IgD-negative memory B cell (primary cell): ENCODE measurements around the gene PDIA6. TPM values are rescaled to one million over a fixed set of nuclear protein-coding genes. Genes with fewer than 3 reads are reported as not detected.
"Not testable (repeated sequence)": the region's sequence is repeated elsewhere in the genome, so short reads cannot be mapped to it uniquely, and the experiment has no call there.

Experiments used
- H3K27ac Mint-ChIP-seq, 3 donors: one replicate each; pipeline ENCODE4 v1.8.0; 2020 to 2022; ENCODE audit warnings: mild to moderate bottlenecking in 3 of 3, mixed read lengths in 3 of 3, moderate library complexity in 1 of 3
- H3K27me3 Mint-ChIP-seq: one replicate; pipeline ENCODE4 v1.8.0; 2021; ENCODE audit warnings: mixed read lengths
- H3K36me3 Mint-ChIP-seq: one replicate; pipeline ENCODE4 v1.8.0; 2020; ENCODE audit warnings: mild to moderate bottlenecking, mixed read lengths
- H3K4me1 Mint-ChIP-seq, 3 donors: one replicate each; pipeline ENCODE4 v1.8.0; 2020 to 2022; ENCODE audit warnings: mixed read lengths in 3 of 3, mild to moderate bottlenecking in 1 of 3
- H3K4me3 Mint-ChIP-seq, 4 donors: one replicate each; pipeline ENCODE4 v1.8.0; 2020 to 2022; ENCODE audit warnings: mild to moderate bottlenecking in 4 of 4, mixed read lengths in 4 of 4, moderate library complexity in 3 of 4
- H3K9me3 Mint-ChIP-seq, 3 donors: one replicate each; pipeline ENCODE4 v1.8.0; 2020 to 2021; ENCODE audit warnings: mixed read lengths in 3 of 3, mild to moderate bottlenecking in 1 of 3
- polyA plus RNA-seq: library from polyadenylated mRNA; unstranded; fragments of 300-500 nt; fragmentation: Illumina TruSeq; gene quantifications from one replicate; pipeline ENCODE4 v1.2.3, GENCODE V29; 2021

PDIA6 gene
- polyA plus RNA-seq, 1 donor from 2014 or later, result 135 TPM

DNA sequence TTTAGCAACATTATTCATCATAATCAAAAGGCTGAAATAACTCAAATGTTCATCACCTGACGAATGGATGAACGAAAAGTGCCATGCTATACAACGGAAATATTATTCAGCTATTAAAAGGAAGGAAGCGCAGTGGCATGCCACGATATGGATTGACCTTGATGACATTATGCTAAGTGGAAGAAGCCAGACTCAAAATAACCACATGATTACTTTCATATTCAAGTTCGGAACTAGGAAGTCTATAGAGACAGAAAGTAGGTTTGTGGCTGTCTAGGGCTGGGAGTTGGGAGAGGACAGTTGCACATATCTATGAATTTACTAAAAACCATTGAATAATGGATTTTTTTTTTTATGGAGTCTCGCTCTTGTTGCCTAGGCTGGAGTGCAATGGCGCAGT is 13.4 kb upstream of the PDIA6 start:
- Mint-ChIP-seq H3K4me3 (peak overlapping the region in 1 of 4 donors; percentile 20), H3K9me3 (no peaks in the 10 kb centered on the region), H3K27ac (no peak overlapping the region), H3K27me3 (peaks cover 40% of the 10 kb centered on the region), H3K4me1 (peaks cover 0 to 6% (median 2%) of the 10 kb centered on the region in 3 donors), H3K36me3 (peaks cover 2% of the 10 kb centered on the region)

GRCh38 chr2:10824191-10824590 is 11.6 kb upstream of the PDIA6 start:
- peaks cover 2% of the 10 kb centered on the region for H3K36me3 Mint-ChIP-seq
- H3K4me3 Mint-ChIP-seq, result no peak overlapping the region
- peaks cover 35% of the 10 kb centered on the region for H3K27me3 Mint-ChIP-seq
- no peaks in the 10 kb centered on the region for H3K9me3 Mint-ChIP-seq
- no peak overlapping the region for H3K27ac Mint-ChIP-seq
- peaks cover 0 to 6% (median 2%) of the 10 kb centered on the region in 3 donors for H3K4me1 Mint-ChIP-seq

DNA sequence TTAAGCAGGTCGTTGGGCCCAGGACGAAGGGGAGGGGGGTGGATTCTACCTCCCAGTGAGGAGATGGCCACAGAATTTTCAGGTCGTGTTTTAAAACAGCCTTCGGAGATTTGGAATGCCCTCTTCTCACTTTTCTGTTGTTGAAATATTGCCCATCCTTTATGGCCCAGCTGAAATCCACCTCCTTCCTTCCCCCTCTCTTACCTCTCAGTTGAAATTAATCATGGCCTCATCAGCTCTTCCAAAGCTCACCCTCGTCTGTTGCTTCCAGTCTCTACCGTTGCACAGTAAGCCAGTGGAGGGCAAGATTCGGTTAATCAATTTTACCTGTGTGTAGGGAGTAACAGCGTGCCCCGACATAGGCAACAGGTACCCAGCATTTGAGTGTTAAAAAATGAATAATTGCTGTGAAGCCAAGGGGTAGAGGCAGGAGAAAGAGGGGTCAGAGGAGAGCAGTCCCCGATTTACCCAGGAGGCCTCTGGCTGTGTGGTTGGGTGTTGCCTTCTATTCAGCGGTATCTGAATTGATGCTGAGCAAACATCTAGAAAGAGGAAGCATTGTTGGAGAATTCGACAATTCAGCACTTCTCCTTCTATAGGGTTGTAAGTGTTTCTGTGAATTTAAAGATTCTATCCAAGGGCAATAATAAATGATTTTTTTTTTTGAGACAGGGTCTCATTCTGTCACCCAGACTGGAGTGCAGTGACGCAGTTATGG is 8.6 kb upstream of the PDIA6 start:
- Mint-ChIP-seq H3K36me3 (peaks cover 2% of the 10 kb centered on the region), H3K27me3 (peaks cover 26% of the 10 kb centered on the region), H3K27ac (no peak overlapping the region), H3K9me3 (no peaks in the 10 kb centered on the region), H3K4me3 (no peak overlapping the region), H3K4me1 (no peaks in the 10 kb centered on the region)

GRCh38 chr2:10820562-10820961 is 8.0 kb upstream of the PDIA6 start:
- Mint-ChIP-seq H3K27ac (no peak overlapping the region), H3K9me3 (no peaks in the 10 kb centered on the region), H3K36me3 (no peaks in the 10 kb centered on the region), H3K4me3 (no peak overlapping the region), H3K27me3 (peaks cover 26% of the 10 kb centered on the region), H3K4me1 (no peaks in the 10 kb centered on the region)

DNA sequence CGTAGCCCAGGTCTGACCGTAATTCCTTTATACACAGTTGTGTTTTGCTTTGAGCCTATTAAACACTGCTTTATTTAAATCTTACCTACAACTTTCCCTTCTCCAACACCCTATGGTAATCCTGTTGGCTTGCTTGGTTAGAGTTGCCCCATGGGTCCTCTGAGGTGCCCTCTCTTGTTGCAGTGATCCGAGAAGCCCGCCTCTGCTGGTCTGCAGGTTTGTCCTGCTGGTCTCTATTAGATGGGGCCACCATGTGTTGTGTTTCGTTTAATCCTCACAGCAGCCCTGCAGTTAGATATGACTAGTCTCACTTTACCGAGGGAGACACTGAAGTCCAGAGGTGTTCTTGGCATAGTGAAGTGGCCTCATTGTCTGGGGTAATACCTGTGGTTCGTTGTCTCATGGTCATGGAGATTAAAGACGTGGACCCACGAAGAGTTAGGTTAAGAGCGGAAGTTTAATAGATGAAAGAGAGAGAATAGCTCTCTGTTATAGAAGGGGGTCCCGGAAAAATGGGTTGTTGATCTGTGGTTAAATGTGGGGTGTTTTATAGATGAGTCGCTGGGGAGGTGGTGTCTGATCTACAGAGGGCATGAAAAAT is 7.2 kb upstream of the PDIA6 start:
- no peaks in the 10 kb centered on the region for H3K9me3 Mint-ChIP-seq
- H3K27me3 Mint-ChIP-seq, result peaks cover 19% of the 10 kb centered on the region
- H3K36me3 Mint-ChIP-seq, result no peaks in the 10 kb centered on the region
- no peak overlapping the region for H3K4me3 Mint-ChIP-seq
- H3K27ac Mint-ChIP-seq, result no peak overlapping the region
- H3K4me1 Mint-ChIP-seq, result no peaks in the 10 kb centered on the region

DNA sequence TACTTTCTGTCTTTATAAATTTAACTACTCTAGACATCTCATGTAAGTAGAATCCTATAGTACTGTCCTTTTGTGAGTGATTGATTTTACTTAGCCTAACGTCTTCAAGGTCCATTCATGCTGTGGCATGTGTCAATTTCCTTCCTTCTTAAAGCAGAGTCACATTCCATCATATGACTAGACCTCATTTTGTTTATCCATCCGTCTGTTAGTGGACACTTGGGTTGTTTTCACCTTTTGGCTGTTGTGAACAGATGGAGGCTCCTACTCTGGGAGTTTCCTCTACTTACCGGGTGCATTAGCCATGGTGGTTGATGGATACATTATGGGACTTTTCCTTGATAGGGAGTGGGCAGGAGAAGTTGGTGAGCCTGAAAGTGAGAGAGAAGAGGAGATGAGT is 6.4 kb upstream of the PDIA6 start:
- Mint-ChIP-seq H3K4me1 (peaks cover 0 to under 1% (median 0%) of the 10 kb centered on the region in 3 donors), H3K9me3 (no peaks in the 10 kb centered on the region), H3K36me3 (no peaks in the 10 kb centered on the region), H3K27me3 (peaks cover 15% of the 10 kb centered on the region), H3K27ac (no peak overlapping the region), H3K4me3 (no peak overlapping the region)

GRCh38 chr2:10818305-10818704 is 5.7 kb upstream of the PDIA6 start:
- H3K36me3 Mint-ChIP-seq, H3K9me3 Mint-ChIP-seq, H3K27ac Mint-ChIP-seq, H3K4me1 Mint-ChIP-seq, H3K4me3 Mint-ChIP-seq: not testable (repeated sequence)
- peaks cover 11% of the 10 kb centered on the region for H3K27me3 Mint-ChIP-seq

DNA sequence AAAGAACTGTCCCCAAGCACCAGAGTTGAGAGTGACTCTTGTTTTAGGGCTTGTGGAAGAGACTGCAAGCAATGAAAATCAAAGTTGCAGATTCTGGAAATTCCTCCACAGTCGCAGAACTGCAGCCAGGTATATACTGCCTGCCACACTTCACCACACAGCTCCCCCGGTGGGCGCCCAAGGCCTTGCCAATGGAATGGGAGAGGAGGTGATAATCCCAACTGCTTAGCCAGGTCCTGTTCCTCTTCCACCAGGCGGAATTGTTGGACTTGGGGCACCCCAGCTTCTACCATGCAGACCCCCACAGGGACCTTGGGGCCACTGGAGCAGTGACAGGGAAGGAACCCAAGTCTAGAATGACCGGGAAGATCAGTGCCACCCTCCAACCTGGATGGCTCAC is 4.8 kb upstream of the PDIA6 start:
- Mint-ChIP-seq H3K4me1 (peaks cover 0 to 2% (median 0%) of the 10 kb centered on the region in 3 donors), H3K27ac (no peak overlapping the region), H3K27me3 (peaks cover 7% of the 10 kb centered on the region), H3K4me3 (no peak overlapping the region), H3K36me3 (no peaks in the 10 kb centered on the region), H3K9me3 (no peaks in the 10 kb centered on the region)

- Mint-ChIP-seq H3K27ac (no peak overlapping the region), H3K9me3 (no peaks in the 10 kb centered on the region), H3K27me3 (no peaks in the 10 kb centered on the region), H3K36me3 (no peaks in the 10 kb centered on the region), H3K4me1 (peaks cover 17 to 21% (median 20%) of the 10 kb centered on the region in 3 donors), H3K4me3 (peak overlapping the region in 2 of 4 donors; percentile 78 to 82)
Observed at GRCh38 chr2:10814571-10815331, 2.2 kb upstream of the PDIA6 start.

DNA sequence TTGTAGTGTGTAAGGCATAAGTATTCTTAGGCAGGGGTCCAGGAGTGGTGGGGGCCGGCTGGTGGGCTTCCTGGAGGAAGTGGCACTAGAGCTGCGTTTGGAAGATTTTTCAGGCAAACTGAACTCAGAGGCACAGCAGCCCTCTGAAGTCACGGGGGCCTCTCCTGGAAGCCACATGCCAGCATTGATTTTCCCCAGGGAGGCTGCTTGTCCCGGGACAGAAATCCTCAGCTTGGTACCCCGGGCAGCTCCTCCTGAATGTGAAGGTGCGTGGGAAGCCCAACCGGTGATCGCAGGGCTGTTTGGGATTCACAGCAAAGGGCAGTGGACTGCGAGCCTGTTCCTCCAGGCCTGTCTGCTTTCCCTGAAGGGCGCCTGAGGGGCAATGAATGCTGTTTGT is 1.6 kb upstream of the PDIA6 start:
- Mint-ChIP-seq H3K27ac (no peak overlapping the region), H3K36me3 (no peaks in the 10 kb centered on the region), H3K4me1 (peaks cover 19 to 24% (median 20%) of the 10 kb centered on the region in 3 donors), H3K9me3 (no peaks in the 10 kb centered on the region), H3K4me3 (peak overlapping the region; percentile 18 to 82 (median 56)), H3K27me3 (no peaks in the 10 kb centered on the region)

- Mint-ChIP-seq H3K4me1 (peaks cover 21 to 26% (median 22%) of the 10 kb centered on the region in 3 donors), H3K4me3 (peak overlapping the region; percentile 82 to 95 (median 88)), H3K27ac (peak overlapping the region in 2 of 3 donors; percentile 72 to 86)
- not testable (repeated sequence) for H3K27me3 Mint-ChIP-seq, H3K9me3 Mint-ChIP-seq, H3K36me3 Mint-ChIP-seq
Observed at GRCh38 chr2:10813163-10814138, 866 bp upstream of the PDIA6 start.

DNA sequence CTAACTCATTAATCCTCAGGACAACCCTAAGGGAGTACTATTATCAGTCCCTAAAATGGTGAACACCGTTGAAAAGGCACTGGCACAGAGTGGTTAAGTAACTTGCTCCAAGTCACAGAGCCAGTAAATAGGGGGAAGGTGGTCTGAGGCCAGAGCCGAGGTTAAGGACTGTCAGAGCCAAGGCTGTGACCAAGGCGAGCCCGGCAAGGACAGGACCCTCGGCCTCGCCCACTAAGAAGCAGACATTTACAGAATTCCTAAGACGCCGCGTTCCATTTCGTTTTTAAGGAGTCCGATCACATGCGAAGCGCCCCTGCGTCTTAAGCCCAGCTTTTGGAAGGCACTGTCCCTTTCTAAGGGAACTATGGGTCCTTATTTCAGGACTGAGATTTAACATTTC is 1.1 kb downstream of the PDIA6 start:
- Mint-ChIP-seq H3K36me3 (peaks cover 3% of the 10 kb centered on the region), H3K27me3 (no peaks in the 10 kb centered on the region), H3K4me1 (peaks cover 38 to 44% (median 41%) of the 10 kb centered on the region in 3 donors), H3K27ac (peak overlapping the region; percentile 60 to 98 (median 93)), H3K9me3 (no peaks in the 10 kb centered on the region), H3K4me3 (peak overlapping the region; percentile 65 to 98 (median 94))

- peak overlapping the region; percentile 65 to 98 (median 94) for H3K4me3 Mint-ChIP-seq
- peaks cover 3% of the 10 kb centered on the region for H3K36me3 Mint-ChIP-seq
- H3K27ac Mint-ChIP-seq, result peak overlapping the region; percentile 60 to 98 (median 93)
- no peaks in the 10 kb centered on the region for H3K27me3 Mint-ChIP-seq
- no peaks in the 10 kb centered on the region for H3K9me3 Mint-ChIP-seq
- peaks cover 38 to 44% (median 43%) of the 10 kb centered on the region in 3 donors for H3K4me1 Mint-ChIP-seq
Observed at GRCh38 chr2:10810202-10811161, 2.1 kb downstream of the PDIA6 start.
